A549 treated with DMSO at 1 μM for 4 hours (cell line): ENCODE data around the gene BCDIN3D. TPM values are rescaled to one million over a fixed set of nuclear protein-coding genes. Genes with fewer than 3 reads are reported as not detected.

Experiments
- total RNA-seq: library from RNA; stranded (reverse); fragments of 200-300 nt; extraction: Qiagen RNA extraction; gene quantifications from 5 replicates; pipeline ENCODE4 v1.2.3, GENCODE V29; 2022; ENCODE audit warnings: low read depth

BCDIN3D gene
- total RNA-seq, result 4.7 to 5.9 TPM (median 4.8 TPM) in 5 replicates

DNA sequence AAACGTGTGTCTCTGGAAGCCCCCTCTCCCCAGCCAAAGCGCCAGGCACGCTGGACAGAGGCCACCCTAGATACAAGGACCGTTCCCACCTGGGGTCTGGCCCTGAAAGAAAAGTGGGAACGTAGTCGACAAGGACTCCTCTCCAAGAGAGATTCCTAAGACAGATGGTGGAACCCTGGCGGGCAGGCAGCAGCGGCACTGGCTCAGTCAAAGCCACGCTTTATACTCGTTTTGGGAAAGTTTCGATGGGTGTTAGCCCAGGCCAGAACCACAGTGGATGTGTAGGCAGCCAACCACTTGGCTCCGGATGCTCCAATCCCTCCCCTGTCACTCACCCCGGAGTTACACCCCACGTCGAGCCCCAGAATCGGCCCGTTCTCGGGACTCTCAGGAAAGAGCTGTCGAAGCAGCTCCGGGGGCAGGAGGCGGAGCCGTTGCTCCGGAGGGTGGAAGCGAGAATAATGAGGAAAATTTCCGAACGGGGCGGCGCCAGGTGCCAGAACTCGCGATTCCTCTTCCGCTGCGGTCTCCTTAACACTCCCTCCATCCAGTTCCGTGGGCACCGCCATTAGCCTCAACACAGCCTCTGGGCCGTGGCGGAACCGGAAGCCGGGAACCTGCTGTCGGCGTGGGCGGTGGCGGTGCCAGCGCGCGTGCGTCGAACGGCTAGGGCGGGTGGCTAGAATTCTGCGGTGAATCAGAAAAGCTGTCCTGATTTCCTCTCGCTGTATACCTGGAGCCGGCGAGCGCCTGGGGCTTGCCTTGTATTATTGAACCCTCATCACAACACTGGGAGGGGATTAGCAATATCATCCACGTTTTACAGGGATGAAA is at the start of gene BCDIN3D:
BCDIN3D (minus strand) TSS at position 588 of the 834 bp plus-strand sequence; CDS start at position 569, 19 bp downstream.

GRCh38 chr12:49828133-49829091 is 14.5 kb downstream of the BCDIN3D start, which contains the start of gene NCKAP5L:
TSS of gene NCKAP5L (minus strand) at chr12:49828413. CDS start at chr12:49804044, 24,369 bp downstream.

Other genes starting within 250 kb of the BCDIN3D start
- 0.08 to 0.16 TPM (median 0.12 TPM) in 5 replicates for gene FAM186B, start 237.5 kb downstream of the BCDIN3D start, total RNA-seq
- gene PRPF40B, start 219.5 kb downstream of the BCDIN3D start, total RNA-seq, result 6.1 to 7.9 TPM (median 6.9 TPM) in 5 replicates
- gene FMNL3, start 135.7 kb downstream of the BCDIN3D start, total RNA-seq, result 1.6 to 2.5 TPM (median 1.8 TPM) in 5 replicates
- 423 to 517 TPM (median 494 TPM) in 5 replicates for gene TMBIM6, start 101.5 kb downstream of the BCDIN3D start, total RNA-seq
- gene NCKAP5L, start 14.7 kb downstream of the BCDIN3D start, total RNA-seq, result 7.1 to 9.5 TPM (median 7.8 TPM) in 5 replicates
- gene FAIM2, start 60.8 kb upstream of the BCDIN3D start, total RNA-seq, result 0.04 to 0.16 TPM in 2 of 5 replicates, not detected in the others
- not detected in 5 replicates for gene AQP2, start 107.6 kb upstream of the BCDIN3D start, total RNA-seq
- not detected in 5 replicates for gene AQP5, start 118.8 kb upstream of the BCDIN3D start, total RNA-seq
- 0.02 to 0.05 TPM in 2 of 5 replicates, not detected in the others for gene AQP6, start 129.8 kb upstream of the BCDIN3D start, total RNA-seq
- gene RACGAP1, start 182.4 kb upstream of the BCDIN3D start, total RNA-seq, result 77.7 to 89.1 TPM (median 85.5 TPM) in 5 replicates
- gene ASIC1, start 214.5 kb upstream of the BCDIN3D start, total RNA-seq, result 5.3 to 6.8 TPM (median 6.2 TPM) in 5 replicates
- gene SMARCD1, start 242.2 kb upstream of the BCDIN3D start, total RNA-seq, result 72.3 to 81.7 TPM (median 75.1 TPM) in 5 replicates